Prostate gland (tissue), 2 donors: ENCODE measurements around the gene ASXL1.

Experiments used
- CTCF ChIP-seq, 4 experiments: fragments of 200-600 bp in 2 of 4; fragments of 450-650 bp in 2 of 4; sonication (generic) in 2 of 4; IDR thresholded peaks; 1 replicate in 3 of 4; 2 replicates in 1 of 4; pipeline ENCODE4 v1.5.1; 2016 to 2019; ENCODE audit warnings: antibody characterized with exemption in 4 of 4, mild to moderate bottlenecking in 2 of 4, moderate library complexity in 2 of 4
- POLR2A ChIP-seq: fragments of 450-650 bp; IDR thresholded peaks from one replicate; pipeline ENCODE4 v1.6.1; 2016; ENCODE audit warnings: antibody characterized with exemption, mild to moderate bottlenecking

GRCh38 chr20:32458837-32459220 lies 100.7 kb downstream of the ASXL1 start:
- TF ChIP-seq CTCF (IDR thresholded peaks at IDR 0.05): no peak
- no peak for TF ChIP-seq POLR2A
